BLaER1 (cell line): Measurements from ENCODE around the gene HTT.
"Not testable (repeated sequence)": the region's sequence is repeated elsewhere in the genome, so short reads cannot be mapped to it uniquely, and the experiment has no call there.

Source experiments
- H3K27ac ChIP-seq: shearing (Covaris generic); formaldehyde crosslinking; 2 replicates; pipeline ENCODE4 v1.8.1; 2022
- H3K27me3 ChIP-seq: shearing (Covaris generic); formaldehyde crosslinking; 2 replicates; pipeline ENCODE4 v1.8.1; 2022
- H3K36me3 ChIP-seq: shearing (Covaris generic); formaldehyde crosslinking; 2 replicates; pipeline ENCODE4 v1.8.1; 2022
- H3K4me1 ChIP-seq: shearing (Covaris generic); formaldehyde crosslinking; 2 replicates; pipeline ENCODE4 v1.8.1; 2022
- H3K4me2 ChIP-seq: shearing (Covaris generic); formaldehyde crosslinking; 2 replicates; pipeline ENCODE4 v1.8.1; 2022
- H3K4me3 ChIP-seq: shearing (Covaris generic); formaldehyde crosslinking; 2 replicates; pipeline ENCODE4 v1.8.1; 2022
- H3K9ac ChIP-seq: shearing (Covaris generic); formaldehyde crosslinking; 2 replicates; pipeline ENCODE4 v1.8.1; 2022
- H3K9me3 ChIP-seq: shearing (Covaris generic); formaldehyde crosslinking; 2 replicates; pipeline ENCODE4 v1.8.1; 2022
- H4K20me1 ChIP-seq: shearing (Covaris generic); formaldehyde crosslinking; 2 replicates; pipeline ENCODE4 v1.8.1; 2022
- Cebpa-rat ChIP-seq: shearing (Covaris generic); IDR thresholded peaks from 2 replicates; pipeline ENCODE4 v1.8.1; 2022

HTT gene

DNA sequence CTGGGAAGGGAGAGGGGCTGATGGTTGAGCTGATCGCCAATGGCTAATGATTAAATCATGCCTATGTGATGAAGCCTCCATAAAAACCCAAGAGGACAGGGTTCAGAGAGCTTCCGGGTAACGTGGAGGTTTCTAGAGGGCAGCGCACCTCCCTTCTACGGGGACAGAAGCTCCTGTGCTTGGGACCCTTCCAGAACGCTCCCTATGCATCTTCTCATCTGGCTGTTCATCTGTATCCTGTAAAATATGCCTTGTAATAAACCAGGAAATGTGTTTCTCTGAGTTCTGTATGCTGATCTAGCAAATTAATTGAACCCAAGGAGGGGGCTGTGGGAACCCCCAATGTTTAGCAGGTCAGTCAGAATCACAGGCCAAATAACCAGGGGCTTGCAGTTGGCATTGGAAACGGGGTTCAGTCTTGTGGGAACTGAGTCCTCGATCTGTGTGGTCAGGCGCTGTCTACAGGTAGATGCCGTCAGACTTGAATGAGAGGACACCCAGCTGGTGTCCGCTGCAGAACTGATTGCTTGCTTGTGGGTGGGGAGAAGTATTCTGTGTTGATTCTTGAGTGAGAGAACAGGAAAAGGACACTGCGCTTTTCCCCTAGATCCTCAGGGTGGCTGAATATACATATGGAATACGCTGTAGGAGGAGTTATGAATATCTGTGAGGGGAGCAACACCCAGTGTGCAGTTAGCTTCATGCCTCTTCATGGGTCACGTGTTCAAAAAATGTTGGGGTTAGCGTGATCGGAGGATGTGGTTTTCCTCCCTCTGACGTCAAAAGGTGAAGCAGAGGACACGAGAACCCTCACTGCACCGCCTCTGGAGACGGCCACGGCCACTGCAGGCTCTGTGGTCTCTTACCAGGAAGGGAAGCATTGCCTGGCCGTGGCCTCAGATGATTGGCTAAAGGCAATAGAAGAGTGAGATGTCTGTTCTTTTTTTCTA lies 29.3 kb upstream of the HTT start:
- no peak for TF ChIP-seq Cebpa-rat
- H3K9me3 ChIP-seq: peaks cover 13% of the 10 kb centered on the region
- no peak overlapping the region for H3K27ac ChIP-seq
- H3K4me1 ChIP-seq: peaks cover 62% of the 10 kb centered on the region
- H3K36me3 ChIP-seq: no peaks in the 10 kb centered on the region
- peak overlapping the region; percentile 45 for H3K4me2 ChIP-seq
- H3K4me3 ChIP-seq: no peak overlapping the region
- no peaks in the 10 kb centered on the region for H4K20me1 ChIP-seq
- H3K27me3 ChIP-seq: no peaks in the 10 kb centered on the region
- no peak overlapping the region for H3K9ac ChIP-seq

DNA sequence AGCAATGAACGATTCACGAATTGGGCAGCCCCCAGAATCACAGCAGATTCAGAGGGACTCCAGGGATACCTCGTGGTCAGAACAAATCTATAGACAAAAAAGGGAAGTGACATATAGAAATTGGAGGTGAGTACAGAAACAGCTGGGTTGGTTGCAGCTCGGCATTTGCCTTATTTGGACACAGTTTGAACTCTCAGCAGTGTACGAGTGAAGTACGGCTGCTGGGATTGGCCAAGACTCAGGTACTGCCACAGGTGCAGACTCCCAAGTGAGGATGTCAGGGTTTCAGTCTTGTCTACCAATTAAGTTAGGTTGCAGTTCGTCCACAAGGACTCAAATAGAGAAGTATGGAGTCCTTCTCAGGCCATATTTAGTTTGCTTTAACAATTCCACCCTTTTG lies 28.3 kb upstream of the HTT start:
- Histone ChIP-seq H3K9ac (no peak overlapping the region), H3K27me3 (no peaks in the 10 kb centered on the region), H3K4me1 (peaks cover 51% of the 10 kb centered on the region), H3K36me3 (no peaks in the 10 kb centered on the region), H3K9me3 (peaks cover 13% of the 10 kb centered on the region), H3K27ac (no peak overlapping the region), H3K4me3 (no peak overlapping the region), H3K4me2 (peak overlapping the region; percentile 45; the same call in 1 of the 2 replicates), H4K20me1 (no peaks in the 10 kb centered on the region)
- no peak for TF ChIP-seq Cebpa-rat

DNA sequence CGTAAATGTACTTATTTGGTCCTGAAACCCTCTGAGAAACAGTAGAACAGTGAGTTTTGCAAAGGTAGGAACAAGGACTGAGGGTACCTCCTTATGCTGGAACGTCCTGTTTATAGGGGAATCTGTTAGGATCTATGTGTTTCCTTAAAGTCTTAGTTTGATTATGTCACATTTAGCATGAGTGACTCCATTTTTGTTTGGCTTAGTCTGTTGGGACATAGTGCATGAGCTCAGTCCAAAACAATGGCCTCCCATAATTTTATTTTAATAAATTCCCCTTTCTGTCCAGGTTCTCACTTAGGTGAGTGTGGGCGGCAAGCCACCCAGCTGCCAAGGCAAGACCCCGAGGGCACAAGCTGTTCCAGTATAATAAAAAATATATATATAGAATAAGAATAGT lies 27.9 kb upstream of the HTT start:
- Histone ChIP-seq H3K36me3 (no peaks in the 10 kb centered on the region), H3K27ac (no peak overlapping the region), H3K4me3 (no peak overlapping the region), H4K20me1 (no peaks in the 10 kb centered on the region), H3K27me3 (no peaks in the 10 kb centered on the region), H3K4me1 (peaks cover 47% of the 10 kb centered on the region), H3K9ac (no peak overlapping the region), H3K9me3 (peaks cover 13% of the 10 kb centered on the region), H3K4me2 (no peak overlapping the region)
- TF ChIP-seq Cebpa-rat: no peak

DNA sequence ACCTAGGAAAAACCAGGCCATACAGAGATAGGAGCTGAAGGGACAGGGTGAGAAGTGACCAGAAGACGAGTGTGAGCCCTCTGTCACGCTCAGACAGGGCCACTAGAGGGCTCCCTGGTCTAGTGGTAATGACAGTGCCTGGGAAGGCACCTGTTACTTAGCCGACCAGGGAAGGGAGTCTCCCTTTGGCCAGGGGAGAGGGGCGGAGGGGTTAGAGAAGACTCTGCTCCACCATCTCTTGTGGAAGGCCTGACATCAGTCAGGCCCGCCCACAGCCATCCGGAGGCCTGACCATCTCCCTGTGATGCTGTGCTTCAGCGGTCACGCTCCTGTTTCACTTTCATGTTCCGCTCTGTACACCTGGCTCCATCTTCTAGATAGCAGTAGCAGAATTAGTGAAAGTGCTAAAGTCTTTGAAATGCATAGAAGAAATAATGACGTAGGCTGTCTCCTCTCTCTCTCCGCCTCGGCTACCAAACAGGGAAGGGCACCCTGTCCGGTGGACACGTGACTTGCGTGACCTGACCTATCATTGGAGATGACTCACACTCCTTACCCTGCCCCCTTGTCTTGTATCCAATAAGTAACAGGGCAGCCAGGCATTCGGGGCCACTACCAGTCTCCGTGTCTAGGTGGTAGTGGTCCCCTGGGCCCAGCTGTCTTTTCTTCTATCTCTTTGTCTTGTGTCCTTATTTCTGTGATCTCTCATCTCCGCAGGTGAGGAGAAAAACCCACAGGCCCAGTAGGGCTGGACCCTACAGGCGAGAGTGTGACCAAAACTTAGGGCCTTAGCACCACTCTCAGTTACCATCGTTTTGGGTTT lies 26.8 kb upstream of the HTT start:
- Histone ChIP-seq H4K20me1 (no peaks in the 10 kb centered on the region), H3K27ac (no peak overlapping the region), H3K36me3 (no peaks in the 10 kb centered on the region), H3K4me2 (peak overlapping the region; percentile 37), H3K27me3 (no peaks in the 10 kb centered on the region), H3K9ac (no peak overlapping the region), H3K4me1 (peaks cover 36% of the 10 kb centered on the region), H3K9me3 (peaks cover 19% of the 10 kb centered on the region), H3K4me3 (no peak overlapping the region)
- no peak for TF ChIP-seq Cebpa-rat

DNA sequence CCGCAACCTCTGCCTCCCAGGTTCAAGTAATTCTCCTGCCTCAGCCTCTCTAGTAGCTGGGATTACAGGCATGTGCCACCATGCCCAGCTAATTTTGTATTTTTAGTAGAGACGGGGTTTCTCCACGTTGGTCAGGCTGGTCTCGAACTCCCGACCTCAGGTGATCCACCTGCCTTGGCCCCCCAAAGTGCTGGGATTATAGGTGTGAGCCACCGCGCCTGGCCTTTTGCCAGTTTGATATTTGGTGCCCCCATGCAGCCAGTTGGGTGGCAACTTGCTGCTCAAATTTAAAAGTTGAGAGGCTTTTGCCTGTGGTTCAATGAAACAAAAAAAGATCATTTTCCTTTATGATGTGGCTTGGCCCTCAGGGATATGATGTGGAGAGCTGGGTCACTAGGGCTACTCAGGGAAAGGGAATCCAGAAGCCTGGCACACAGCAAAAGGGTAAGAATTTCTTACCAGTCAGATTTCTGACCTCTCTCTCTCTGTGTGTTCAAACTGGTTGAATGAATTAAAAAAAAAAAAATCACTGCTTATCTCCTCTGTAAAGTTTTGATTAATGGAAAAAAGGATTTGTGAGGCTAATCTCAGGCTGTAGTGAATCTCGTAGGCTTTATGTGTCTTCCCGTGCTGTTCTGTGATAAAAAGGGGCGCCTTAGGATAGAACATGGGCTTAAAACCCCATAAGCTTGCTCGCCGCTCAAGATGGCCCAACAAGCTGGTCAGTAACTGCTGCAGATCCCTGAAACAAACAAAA lies 23.2 kb upstream of the HTT start:
- H3K4me3 ChIP-seq, H4K20me1 ChIP-seq, H3K27me3 ChIP-seq, H3K9ac ChIP-seq, H3K36me3 ChIP-seq, H3K27ac ChIP-seq, H3K4me2 ChIP-seq: not testable (repeated sequence)
- Histone ChIP-seq H3K4me1 (peaks cover 16% of the 10 kb centered on the region), H3K9me3 (peaks cover 42% of the 10 kb centered on the region)

DNA sequence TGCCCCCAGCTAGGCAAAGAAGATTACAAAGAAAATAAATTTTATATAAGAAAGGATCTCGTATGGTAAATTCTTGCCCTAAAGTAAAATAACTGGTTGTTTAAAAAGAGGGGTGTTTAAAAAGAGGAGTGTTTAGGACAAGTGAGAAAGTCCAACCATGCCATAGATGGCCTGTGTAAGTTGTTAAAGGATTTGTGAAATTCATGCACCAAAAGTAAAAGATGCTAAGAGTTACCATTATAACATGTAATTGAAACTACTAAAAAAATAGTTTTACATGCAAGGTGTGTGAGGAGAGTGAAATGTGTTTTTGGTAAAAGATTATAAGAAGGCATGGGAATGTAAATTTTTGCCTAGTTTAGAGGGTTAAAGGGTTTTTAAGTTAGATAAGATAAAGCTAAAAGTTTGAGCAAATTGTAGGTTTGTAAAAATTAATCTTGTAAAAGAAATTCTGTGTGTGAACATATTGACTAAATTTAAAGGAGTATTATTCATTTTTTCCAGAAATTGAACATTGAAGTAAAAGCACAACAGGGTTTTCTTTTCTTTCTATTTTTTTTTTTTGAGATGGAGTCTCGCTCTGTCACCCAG lies 20.2 kb upstream of the HTT start:
- Histone ChIP-seq H4K20me1 (no peaks in the 10 kb centered on the region), H3K27me3 (no peaks in the 10 kb centered on the region), H3K4me3 (no peak overlapping the region), H3K4me2 (no peak overlapping the region), H3K4me1 (no peaks in the 10 kb centered on the region), H3K9me3 (peaks cover 53% of the 10 kb centered on the region), H3K36me3 (no peaks in the 10 kb centered on the region), H3K27ac (no peak overlapping the region), H3K9ac (no peak overlapping the region)
- TF ChIP-seq Cebpa-rat: no peak

DNA sequence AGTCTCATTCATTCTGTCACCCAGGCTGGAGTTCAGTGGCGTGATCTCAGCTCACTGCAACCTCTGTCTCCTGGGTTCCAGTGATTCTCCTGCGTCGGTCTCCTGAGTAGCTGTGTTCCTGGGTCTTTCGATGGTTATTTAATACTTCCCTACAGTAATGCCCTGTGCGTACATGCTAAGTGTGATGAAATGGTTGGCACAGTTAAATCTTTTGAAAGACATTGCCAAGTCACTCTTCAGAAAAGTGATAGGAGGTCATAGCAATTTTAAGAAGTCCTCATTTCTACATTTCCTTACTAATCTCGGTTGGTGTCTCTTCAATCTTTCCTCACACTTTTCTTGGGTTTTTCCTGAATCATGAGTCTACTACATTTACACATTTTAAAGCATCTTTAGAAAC lies 14.5 kb upstream of the HTT start:
- Histone ChIP-seq H3K9ac (no peak overlapping the region), H3K4me2 (no peak overlapping the region), H3K4me1 (no peaks in the 10 kb centered on the region), H3K27ac (no peak overlapping the region), H3K27me3 (no peaks in the 10 kb centered on the region), H3K9me3 (peaks cover 25% of the 10 kb centered on the region), H3K36me3 (no peaks in the 10 kb centered on the region), H4K20me1 (no peaks in the 10 kb centered on the region), H3K4me3 (no peak overlapping the region)
- no peak for TF ChIP-seq Cebpa-rat

DNA sequence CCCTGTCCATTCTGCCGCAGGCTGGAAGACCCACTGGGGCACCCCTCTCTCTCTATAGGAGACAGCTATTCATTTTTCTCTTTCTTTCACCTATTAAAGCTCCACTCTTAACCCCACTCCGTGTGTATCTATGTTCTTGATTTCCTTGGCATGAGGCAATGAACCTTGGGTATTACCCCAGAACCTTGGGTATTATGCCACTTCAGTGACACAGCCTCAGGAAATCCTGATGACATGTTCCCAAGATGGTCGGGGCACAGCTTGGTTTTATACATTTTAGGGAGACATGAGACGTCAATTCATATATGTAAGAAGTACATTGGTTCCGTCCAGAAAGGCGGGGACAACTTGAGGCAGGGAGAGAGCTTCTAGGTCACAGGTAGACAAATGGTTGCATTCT lies 13.5 kb upstream of the HTT start:
- H4K20me1 ChIP-seq: no peaks in the 10 kb centered on the region
- TF ChIP-seq Cebpa-rat: no peak
- no peaks in the 10 kb centered on the region for H3K36me3 ChIP-seq
- H3K27me3 ChIP-seq: no peaks in the 10 kb centered on the region
- no peak overlapping the region for H3K9ac ChIP-seq
- H3K9me3 ChIP-seq: peaks cover 15% of the 10 kb centered on the region
- H3K4me2 ChIP-seq: no peak overlapping the region
- H3K4me1 ChIP-seq: no peaks in the 10 kb centered on the region
- H3K27ac ChIP-seq: no peak overlapping the region
- no peak overlapping the region for H3K4me3 ChIP-seq

DNA sequence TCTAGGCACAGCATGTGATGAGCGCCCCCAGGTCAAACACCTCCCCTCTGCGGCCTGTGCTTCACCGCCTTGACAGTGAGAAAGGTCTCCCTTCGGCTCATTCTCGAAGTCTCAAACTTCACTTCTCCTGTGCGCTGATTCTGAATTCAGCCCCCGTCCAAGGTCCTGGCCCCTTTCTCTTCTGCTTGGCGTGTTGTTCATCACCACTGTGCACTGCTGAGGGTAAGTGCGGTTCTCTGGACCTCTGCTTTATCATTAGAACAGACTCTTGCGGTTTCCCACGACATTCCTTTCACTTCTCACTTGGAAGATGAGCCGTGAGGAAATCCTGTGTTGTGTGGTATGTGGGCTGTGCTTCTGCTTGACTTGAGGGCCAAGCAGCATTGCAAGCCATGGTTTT lies 12.0 kb upstream of the HTT start:
- Histone ChIP-seq H3K9me3 (peaks cover 5% of the 10 kb centered on the region; the same call in 1 of the 2 replicates), H3K27me3 (no peaks in the 10 kb centered on the region), H4K20me1 (no peaks in the 10 kb centered on the region), H3K4me2 (no peak overlapping the region), H3K4me1 (no peaks in the 10 kb centered on the region), H3K27ac (no peak overlapping the region), H3K4me3 (no peak overlapping the region), H3K36me3 (no peaks in the 10 kb centered on the region), H3K9ac (no peak overlapping the region)
- no peak for TF ChIP-seq Cebpa-rat
